ENCODE data around the gene DNAI1. TPM values are rescaled to one million over a fixed set of nuclear protein-coding genes. Genes with fewer than 3 reads are reported as not detected.

DNAI1 gene
- total and polyA plus RNA-seq, 12 donors: 0.06 to 1.4 (median 0.28) TPM; not detected in 7

- H3K9me3 ChIP-seq (replicated peaks in 1 of 3): no peaks in the 10 kb centered on the region
- intact Hi-C loops (cut with DNase I): no loop called here
- H3K27me3 ChIP-seq: no peaks in the 10 kb centered on the region
- no peaks in the 10 kb centered on the region for H3K36me3 ChIP-seq (replicated peaks in 1 of 2)
- WGBS, 4 donors: 92 to 100% (median 97%) methylated on average over 3 of the region's 3 CpGs
- no peak overlapping the region for H3K4me3 ChIP-seq
- H3K27ac ChIP-seq: no peak overlapping the region
- no peak for TF ChIP-seq POLR2A (IDR thresholded peaks at IDR 0.05)
- TF ChIP-seq CTCF (IDR thresholded peaks at IDR 0.05): no peak
- DNase-seq: no peak
- no peaks in the 10 kb centered on the region for H3K4me1 ChIP-seq (replicated peaks in 1 of 2)
These were observed 40.9 kb upstream of the DNAI1 start for GRCh38 chr9:34417734-34418133.

- Histone ChIP-seq H3K36me3 (replicated peaks in 1 of 2) (no peaks in the 10 kb centered on the region), H3K4me1 (replicated peaks in 1 of 2) (no peaks in the 10 kb centered on the region), H3K27me3 (no peaks in the 10 kb centered on the region), H3K4me3 (no peak overlapping the region), H3K27ac (no peak overlapping the region), H3K9me3 (replicated peaks in 1 of 3) (no peaks in the 10 kb centered on the region)
- WGBS, 4 donors: 86 to 97% (median 88%) methylated on average over 4 of the region's 4 CpGs
- no peak for DNase-seq
- TF ChIP-seq CTCF (IDR thresholded peaks at IDR 0.05) (no peak), POLR2A (IDR thresholded peaks at IDR 0.05) (no peak)
- intact Hi-C loops (cut with DNase I): no loop called here
These were observed 38.7 kb upstream of the DNAI1 start for GRCh38 chr9:34419716-34420504.

DNA sequence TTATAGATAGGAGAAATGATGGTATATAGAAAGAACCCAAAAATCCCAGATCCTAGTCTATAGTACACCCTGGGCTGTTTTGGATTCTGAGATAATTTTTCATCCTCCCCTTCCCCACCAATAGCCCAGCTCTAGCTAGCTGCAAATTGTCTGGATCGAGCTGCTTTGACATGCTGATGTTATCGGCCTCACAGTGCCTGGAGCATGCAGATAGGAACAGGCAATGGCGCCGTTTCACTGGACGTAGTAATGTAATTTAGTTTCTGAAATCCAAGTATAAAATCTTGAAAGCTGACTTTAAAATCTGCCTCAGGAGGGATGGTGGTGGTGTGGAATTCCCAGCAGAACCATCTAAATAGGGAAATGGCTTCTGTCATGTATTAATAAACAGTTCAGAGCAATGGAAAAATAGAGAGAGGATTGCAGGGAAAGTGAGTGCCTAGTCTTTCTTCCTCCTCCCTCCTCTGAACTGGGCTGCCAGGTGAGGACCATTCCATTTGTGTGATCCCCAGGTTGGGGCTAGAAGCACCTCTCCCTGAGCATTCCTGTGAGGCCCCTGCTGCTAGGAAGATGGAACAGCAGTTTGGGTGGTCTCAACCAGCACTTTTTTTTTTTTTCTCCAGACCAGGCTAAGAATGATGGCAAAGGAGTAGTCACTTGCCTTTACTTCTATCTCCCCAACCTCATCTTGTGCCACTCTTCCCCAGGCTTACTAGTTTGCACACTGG, 32.1 kb upstream of the DNAI1 start:
- no peak overlapping the region for H3K27ac ChIP-seq
- DNase-seq: no peak
- WGBS, 4 donors: 83 to 92% (median 87%) methylated on average over 5 of the region's 5 CpGs
- no peaks in the 10 kb centered on the region for H3K27me3 ChIP-seq
- peaks cover 0 to 23% of the 10 kb centered on the region in 2 donors for H3K4me1 ChIP-seq (replicated peaks in 1 of 2)
- no peaks in the 10 kb centered on the region for H3K9me3 ChIP-seq (replicated peaks in 1 of 3)
- no peaks in the 10 kb centered on the region for H3K36me3 ChIP-seq (replicated peaks in 1 of 2)
- intact Hi-C loops (cut with DNase I): no loop called here
- TF ChIP-seq POLR2A (IDR thresholded peaks at IDR 0.05) (no peak), CTCF (IDR thresholded peaks at IDR 0.05) (no peak)
- H3K4me3 ChIP-seq: no peak overlapping the region

GRCh38 chr9:34428325-34428958, 30.2 kb upstream of the DNAI1 start:
- WGBS, 4 donors: 57 to 82% (median 70%) methylated on average over 2 of the region's 2 CpGs
- Histone ChIP-seq H3K27me3 (no peaks in the 10 kb centered on the region), H3K9me3 (replicated peaks in 1 of 3) (no peaks in the 10 kb centered on the region), H3K4me3 (no peak overlapping the region), H3K4me1 (replicated peaks in 1 of 2) (peaks cover 0 to 25% of the 10 kb centered on the region in 2 donors), H3K27ac (no peak overlapping the region), H3K36me3 (replicated peaks in 1 of 2) (no peaks in the 10 kb centered on the region)
- intact Hi-C loops (cut with DNase I): no loop called here
- DNase-seq: no peak
- TF ChIP-seq CTCF (IDR thresholded peaks at IDR 0.05) (no peak), POLR2A (IDR thresholded peaks at IDR 0.05) (no peak)
